ENCODE results near the gene FRYL.
"Not testable (repeated sequence)": the region's sequence is repeated elsewhere in the genome, so short reads cannot be mapped to it uniquely, and the experiment has no call there.

FRYL gene

DNA sequence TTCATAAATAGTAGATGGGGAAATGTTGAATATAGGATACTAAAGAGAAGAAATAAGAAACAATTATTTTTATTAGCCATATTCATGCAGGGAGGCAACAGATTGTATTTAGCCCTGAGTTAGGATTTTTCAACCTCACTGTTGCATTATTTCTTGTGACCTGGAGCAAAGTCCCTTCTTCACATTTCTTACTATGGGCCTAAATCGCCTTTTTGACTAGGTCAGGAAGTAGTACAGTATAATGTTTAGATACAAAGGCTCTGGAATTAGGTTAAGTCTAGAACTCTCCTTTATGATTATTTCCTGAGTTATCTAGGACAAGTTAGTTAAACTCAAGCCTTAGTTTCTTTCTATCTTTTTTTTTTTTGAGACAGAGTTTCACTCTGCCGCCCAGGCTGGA is 88.0 kb downstream of the FRYL start:
- TF ChIP-seq, protein P1, sequence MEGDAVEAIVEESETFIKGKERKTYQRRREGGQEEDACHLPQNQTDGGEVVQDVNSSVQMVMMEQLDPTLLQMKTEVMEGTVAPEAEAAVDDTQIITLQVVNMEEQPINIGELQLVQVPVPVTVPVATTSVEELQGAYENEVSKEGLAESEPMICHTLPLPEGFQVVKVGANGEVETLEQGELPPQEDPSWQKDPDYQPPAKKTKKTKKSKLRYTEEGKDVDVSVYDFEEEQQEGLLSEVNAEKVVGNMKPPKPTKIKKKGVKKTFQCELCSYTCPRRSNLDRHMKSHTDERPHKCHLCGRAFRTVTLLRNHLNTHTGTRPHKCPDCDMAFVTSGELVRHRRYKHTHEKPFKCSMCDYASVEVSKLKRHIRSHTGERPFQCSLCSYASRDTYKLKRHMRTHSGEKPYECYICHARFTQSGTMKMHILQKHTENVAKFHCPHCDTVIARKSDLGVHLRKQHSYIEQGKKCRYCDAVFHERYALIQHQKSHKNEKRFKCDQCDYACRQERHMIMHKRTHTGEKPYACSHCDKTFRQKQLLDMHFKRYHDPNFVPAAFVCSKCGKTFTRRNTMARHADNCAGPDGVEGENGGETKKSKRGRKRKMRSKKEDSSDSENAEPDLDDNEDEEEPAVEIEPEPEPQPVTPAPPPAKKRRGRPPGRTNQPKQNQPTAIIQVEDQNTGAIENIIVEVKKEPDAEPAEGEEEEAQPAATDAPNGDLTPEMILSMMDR (conservative IDR thresholded peaks at IDR 0.05), result no peak
- no peak overlapping the region for H3K27ac ChIP-seq

DNA sequence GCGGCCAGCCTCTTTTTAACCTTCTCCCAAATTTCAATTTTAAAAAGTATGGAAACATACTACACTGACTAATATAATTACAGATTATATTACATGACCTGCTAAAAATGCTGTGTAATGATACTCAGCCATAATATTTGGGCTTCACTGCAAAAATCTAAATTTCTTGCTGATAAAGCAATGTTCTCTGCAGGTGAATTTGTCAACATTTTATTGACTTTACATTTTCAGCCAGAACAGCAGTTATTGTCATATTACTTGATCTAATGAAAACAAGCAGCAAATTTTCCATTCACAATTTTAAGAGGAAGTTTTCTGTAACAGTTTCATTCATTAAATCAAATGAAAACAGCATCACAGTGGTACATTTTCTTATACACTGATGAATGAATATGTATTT is 91.1 kb downstream of the FRYL start:
- no peak overlapping the region for H3K27ac ChIP-seq
- TF ChIP-seq, protein P1 (conservative IDR thresholded peaks at IDR 0.05), result no peak

DNA sequence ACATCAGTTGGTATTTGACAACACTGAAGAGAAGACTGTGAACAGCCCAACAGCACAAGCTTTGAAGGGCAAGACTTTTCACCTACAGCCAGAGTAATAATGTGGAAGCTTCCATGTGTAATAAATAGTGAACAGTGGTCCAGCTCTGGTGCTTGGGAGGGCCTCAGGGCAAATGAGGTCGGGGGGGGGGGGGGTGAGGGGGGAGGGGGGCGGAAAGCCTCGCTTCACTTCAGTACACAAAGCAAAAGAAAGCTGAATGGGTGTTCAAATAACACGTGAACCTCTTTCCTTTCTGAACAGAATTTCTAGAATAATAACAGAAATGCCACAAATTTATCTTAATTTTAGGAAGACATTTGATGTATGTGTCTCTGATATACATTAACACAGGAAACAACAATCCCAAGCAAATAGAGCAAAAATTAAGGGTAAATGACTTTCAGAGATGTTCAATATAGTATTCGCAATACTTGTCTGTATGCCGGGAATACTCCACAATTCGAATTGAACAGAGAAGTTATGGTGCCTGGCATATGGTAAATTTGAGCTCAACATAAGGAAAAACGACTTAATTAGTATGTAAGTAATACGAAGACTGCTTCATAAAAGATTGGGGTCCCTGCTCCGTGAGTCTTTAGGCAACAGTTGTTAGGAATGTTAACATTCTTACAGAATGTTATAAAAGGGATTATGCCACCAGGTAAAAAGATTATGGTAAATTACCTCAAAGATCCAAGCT is 92.6 kb downstream of the FRYL start:
- H3K27ac ChIP-seq, result no peak overlapping the region
- TF ChIP-seq, protein P1 (conservative IDR thresholded peaks at IDR 0.05), result no peak

DNA sequence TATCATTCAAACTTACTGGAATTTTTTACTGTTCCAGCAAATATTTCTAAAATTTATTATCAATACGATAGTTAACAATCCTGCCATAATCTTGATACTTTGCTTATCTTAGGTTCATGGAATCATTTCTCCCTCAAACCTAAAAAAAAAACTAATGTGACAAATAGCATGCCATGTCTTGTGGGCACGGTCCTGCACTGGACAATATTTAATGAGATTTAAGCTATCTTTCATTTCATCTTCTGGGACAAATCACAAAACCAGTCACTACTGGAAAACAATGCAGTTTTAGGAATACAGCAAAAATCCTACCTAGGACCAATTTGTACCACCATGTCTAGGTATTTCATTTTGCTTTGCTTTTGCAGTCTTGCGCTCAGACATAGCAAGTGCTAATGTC is 93.7 kb downstream of the FRYL start:
- H3K27ac ChIP-seq, result no peak overlapping the region
- TF ChIP-seq, protein P1 (conservative IDR thresholded peaks at IDR 0.05), result no peak

DNA sequence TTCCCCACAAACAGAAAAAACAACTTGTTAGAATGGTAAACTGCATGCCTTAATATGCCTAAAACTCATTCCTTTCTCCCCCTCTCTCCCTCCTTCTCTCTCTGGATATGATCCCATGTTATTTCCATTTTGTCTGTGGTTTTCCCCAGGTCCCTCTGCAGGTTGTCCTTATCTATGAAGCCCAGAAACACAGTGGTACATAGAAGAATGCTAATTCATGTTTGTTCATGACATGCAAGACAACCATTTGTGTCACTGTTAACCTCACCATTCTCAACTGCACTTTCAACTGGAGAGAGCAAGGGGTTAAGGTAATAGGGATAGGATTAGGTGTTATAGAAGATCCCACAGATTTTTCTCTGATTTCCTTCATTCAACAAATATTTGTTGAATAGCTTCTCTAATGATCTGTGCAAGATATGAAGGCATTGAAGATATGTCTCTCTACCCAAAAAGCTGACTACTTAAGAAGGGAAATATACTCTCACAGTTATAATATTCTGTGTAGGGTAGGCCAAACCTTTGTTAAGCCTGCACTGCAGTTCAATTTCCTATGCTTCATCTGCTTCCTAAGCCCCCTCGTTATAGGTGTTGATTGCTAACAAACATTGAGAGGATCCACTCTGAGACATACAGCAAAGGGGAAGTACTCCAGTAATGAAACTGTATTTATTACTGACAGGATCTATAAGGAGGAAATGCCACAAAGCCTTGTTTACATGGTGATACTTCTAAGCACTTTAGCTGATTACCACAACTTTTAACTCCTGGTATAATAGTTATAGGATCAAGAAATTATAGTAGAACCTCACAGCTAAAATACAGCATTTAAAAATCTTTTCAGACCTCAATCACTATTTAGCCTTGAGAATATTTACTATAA is 96.1 kb downstream of the FRYL start:
- TF ChIP-seq, protein P1 (conservative IDR thresholded peaks at IDR 0.05), result no peak
- H3K27ac ChIP-seq, result no peak overlapping the region

DNA sequence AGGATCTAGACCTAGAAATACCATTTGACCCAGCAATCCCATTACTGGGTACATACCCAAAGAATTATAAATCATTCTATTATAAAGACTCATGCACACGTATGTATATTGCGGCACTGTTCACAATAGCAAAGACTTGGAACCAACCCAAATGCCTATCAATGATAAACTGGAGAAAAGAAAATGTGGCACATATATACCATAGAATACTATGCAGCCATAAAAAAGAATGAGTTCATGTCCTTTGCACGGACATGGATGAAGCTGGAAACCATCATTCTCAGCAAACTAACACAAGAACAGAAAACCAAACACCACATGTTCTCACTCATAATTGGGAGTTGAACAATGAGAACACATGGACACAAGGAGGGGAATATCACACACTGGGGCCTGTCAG is 97.2 kb downstream of the FRYL start:
- not testable (repeated sequence) for H3K27ac ChIP-seq

DNA sequence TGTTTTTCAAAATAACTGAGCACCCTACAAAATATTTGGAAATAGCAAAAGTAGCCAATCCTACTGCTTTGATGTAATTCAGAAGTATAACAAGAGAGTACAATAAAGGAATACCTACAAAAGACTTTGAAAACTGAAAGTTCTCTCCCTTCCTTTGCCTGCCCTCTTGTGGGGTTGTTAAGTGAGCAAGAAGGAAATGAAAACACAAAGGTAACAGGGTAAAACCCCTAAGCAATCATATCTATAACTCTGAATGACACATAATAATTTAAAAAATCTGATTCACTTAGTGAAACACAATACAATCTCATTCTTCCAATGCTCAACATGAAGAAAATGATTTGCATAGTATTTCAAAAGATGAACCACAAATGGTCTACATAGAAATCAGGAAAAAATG is 98.2 kb downstream of the FRYL start:
- TF ChIP-seq, protein P1 (conservative IDR thresholded peaks at IDR 0.05), result peak; percentile 82
- no peak overlapping the region for H3K27ac ChIP-seq

Data from VCaP (cell line).